Hematopoietic multipotent progenitor cell (in vitro differentiated cells): Measurements from ENCODE around the gene GRM5. TPM values are rescaled to one million over a fixed set of nuclear protein-coding genes. Genes with fewer than 3 reads are reported as not detected.
"Not testable (repeated sequence)": the region's sequence is repeated elsewhere in the genome, so short reads cannot be mapped to it uniquely, and the experiment has no call there.

ENCODE experiments used
- DNase-seq, 3 donors: peaks; one replicate each; pipeline ENCODE4 v3.0.0-alpha.2; 2011 to 2015; ENCODE audit warnings: low read depth in 2 of 3, low spot score in 2 of 3
- total RNA-seq: library from RNA; depleted of rRNA; stranded (reverse); fragments of >200 nt; gene quantifications from one replicate; pipeline ENCODE4 v1.2.3, GENCODE V29; 2012

GRM5 gene
- total RNA-seq, 1 donor, result under 0.01 TPM

DNA sequence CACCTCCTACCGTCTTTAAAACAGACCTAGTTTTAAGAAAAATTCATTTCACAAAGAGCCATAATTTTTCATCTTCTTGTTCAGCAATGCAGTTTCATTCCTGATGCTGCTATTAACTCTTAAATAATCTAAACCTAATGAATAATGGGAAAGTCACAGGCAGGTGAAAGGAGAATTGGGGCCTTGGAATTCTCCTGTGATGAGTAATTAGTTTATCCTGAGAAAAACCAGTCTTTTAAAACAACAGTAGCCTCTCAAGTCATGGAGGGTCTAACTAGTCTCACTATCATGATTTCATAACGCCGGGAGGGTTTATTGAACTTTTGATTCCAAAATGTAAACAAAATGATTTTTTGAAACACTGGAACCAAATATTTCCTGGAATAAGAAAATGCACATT, 86.8 kb downstream of the GRM5 start:
- not testable (repeated sequence) for DNase-seq

DNA sequence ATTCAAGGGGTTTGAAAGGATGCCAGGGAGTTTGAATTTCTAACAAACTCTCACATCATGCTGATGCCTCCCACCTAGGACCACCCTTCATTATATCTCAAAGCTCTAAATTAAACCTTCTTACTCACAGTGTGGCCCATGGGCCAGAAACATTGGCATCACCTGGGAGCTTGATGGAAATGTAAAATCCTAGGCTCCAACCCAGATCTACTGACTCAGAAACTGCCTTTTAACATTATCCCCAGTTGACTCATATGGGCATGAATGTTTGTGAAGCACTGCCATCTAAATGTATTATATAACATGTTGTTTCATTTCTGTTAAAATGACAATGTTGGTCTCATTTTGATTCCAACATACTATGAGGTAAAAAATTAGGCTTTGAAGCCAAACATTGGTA, 90.3 kb downstream of the GRM5 start:
- not testable (repeated sequence) for DNase-seq

DNA sequence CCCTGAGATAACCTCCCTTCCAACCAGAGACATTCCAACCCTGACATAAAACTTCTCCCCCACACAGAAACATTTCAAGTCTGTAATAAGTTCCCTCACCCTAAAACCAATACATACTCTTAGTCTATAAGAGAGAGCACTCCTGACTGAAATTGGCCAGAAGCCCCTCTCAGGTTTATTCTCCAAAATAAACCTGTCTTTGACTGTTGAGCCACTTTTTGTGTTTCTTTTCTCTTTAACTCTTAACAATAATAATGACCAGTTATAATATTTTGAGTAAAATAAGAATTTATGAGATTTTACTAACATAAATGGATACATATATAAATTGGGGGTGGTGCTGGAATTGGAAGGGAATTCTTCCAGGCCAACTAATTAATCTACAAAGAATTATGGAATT, 93.6 kb downstream of the GRM5 start:
- no peak for DNase-seq

DNA sequence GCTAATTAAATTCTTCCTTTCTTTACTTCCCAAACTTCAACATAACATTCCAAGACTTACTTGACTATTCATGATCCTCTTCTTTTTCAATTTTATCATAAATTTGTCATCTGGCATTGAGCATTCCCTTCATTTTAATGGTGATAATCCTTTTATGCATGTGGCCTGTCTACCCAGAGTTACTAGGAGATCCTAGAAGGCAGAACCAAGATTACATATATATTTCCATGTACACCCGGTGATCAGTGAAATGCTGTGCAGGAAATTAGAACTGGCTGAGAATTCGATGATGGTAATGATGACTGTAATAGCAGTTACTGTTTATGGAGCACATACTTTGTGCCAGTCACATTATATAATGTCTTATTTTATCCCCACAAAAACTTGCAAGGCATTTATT, 104.2 kb downstream of the GRM5 start:
- DNase-seq, result not testable (repeated sequence)

GRCh38 chr11:88959857-88960256, 105.9 kb downstream of the GRM5 start:
- DNase-seq, result not testable (repeated sequence)

- no peak for DNase-seq
These were observed 114.8 kb downstream of the GRM5 start for GRCh38 chr11:88950975-88951374.

DNA sequence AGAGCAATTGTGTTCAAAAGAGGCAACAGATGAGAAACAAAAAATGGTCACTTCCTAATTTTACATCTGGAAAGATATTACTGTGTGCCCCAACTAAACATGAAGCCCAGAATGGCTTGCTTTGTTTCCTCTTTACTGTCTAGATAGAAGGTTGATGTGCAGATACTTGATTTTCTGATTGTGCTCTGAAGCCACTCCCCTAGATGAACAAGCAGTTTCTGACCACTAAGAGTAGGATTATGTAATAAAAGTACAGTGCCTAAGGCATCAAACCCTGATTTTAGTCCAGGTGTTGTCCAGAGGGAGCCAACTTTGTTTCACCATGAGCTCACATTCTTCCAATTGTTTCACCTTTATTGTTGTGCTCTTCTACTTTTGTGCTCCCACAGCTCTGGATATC, 116.9 kb downstream of the GRM5 start:
- not testable (repeated sequence) for DNase-seq

DNA sequence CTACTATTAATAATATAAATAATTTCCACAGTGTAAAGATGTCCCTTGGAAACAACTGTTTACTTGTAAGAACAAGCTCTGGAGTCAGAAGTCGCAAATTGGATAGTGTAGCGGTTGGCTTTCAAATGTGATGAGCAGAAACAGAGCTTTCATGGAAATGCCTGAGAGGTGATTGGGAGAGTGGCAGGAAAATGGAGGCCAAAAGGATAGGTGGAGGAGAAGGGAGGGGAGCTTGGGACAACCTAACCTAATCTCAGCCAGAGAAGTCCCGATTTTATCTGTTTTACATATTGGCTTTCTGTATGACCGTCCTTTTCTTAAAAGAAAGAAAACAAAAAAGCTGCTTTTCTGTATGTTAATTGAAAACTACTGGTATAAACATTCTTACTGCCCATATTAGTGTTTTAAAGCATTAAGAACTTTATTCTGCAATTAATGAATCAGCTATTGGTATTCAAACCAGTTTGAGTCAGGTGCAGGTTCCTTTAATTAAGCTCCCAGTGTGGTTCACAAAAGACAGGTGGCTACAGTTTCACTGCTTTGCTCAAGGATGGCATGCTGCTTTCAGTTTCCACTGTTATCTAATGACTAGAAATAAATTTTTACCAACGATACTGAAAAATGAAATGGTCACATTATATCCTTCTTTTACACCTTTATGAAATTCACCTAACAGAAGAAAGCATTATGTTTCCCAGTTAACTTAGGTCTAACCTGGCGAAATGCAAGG, 117.8 kb downstream of the GRM5 start:
- not testable (repeated sequence) for DNase-seq

- not testable (repeated sequence) for DNase-seq
These were observed 136.1 kb downstream of the GRM5 start for GRCh38 chr11:88929665-88930064.

GRCh38 chr11:88917065-88917464, 148.7 kb downstream of the GRM5 start:
- not testable (repeated sequence) for DNase-seq

GRCh38 chr11:88909500-88909899, 156.3 kb downstream of the GRM5 start:
- no peak for DNase-seq

DNA sequence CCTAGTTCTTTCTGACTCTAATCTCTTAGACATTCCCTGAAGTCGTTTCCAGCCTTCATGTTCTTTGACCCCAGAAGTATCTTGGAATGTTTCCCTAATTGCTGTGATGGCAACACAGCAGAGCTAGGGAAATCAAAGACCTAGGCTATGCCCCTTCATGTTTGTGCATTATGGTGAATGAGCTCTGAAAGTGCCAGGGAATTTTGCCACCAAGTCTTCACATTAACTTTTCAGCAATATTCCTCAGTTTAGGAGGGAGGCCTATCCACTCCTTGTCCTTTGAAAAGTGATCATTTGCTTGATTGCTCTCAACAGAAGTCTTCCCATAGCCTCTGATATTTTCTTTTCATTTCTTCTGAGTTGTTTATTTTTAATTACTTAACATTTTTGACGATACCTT, 164.3 kb downstream of the GRM5 start:
- DNase-seq, result not testable (repeated sequence)

DNA sequence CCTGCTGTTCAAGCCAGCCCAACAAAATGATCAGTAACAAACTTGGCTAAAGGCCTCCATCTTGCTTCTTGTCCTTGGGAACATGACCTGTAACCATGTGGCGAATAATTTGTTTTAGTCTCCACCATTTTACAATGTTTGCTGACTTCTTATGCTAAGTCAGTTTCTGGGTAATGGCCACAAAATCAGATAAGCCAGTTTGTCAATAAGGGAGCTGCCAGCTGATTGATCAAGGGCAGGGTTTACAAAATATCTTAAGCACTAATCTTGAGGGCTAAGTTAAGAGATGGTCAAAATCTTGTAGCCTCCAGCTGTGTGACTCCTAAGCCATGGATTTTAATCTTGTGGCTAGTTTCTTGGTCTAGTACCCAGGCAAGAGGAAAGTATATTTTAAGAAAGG, 176.9 kb downstream of the GRM5 start:
- not testable (repeated sequence) for DNase-seq

- DNase-seq, result no peak
These were observed 179.0 kb downstream of the GRM5 start for GRCh38 chr11:88886796-88887195.

DNA sequence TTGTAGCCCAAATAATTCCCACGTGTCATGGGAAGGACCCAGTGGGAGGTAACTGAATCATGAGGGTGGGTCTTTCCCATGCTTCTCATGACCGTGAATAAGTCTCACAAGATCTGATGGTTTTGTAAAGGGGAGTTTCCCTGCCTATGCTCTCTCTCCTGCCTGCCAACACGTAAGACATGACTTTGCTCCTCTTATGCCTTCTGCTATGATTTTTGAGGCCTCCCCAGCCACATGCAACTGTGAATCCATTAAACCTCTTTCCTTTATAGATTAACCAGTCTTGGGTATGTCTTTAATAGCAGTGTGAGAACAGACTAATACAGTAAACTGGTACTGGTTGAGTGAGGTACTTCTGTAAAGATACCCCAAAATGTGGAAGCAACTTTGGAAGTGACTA, 183.0 kb downstream of the GRM5 start:
- DNase-seq, result not testable (repeated sequence)

DNA sequence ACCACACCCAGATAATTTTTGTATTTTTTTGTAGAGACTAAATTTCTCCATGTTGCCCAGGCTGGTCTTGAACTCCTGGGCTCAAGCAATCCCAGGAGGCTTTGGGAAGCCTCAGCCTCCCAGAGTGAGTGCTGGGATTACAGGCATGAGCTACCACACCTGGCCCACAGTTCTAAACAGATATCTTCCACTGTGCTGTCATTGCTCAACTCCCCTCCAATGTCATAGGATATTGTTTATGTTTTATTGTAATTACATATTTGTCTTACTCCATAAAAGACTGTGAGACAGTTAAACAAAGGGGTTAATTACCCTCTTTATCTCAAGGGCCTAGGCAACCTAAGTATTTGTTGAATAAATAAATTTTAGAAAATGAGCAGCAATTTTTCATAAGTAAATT, 204.2 kb downstream of the GRM5 start:
- DNase-seq, result no peak

- not testable (repeated sequence) for DNase-seq
These were observed 205.4 kb downstream of the GRM5 start for GRCh38 chr11:88860431-88860830.

- not testable (repeated sequence) for DNase-seq
These were observed 211.8 kb downstream of the GRM5 start for GRCh38 chr11:88853963-88854362.

GRCh38 chr11:88851547-88851946, 214.2 kb downstream of the GRM5 start:
- not testable (repeated sequence) for DNase-seq

DNA sequence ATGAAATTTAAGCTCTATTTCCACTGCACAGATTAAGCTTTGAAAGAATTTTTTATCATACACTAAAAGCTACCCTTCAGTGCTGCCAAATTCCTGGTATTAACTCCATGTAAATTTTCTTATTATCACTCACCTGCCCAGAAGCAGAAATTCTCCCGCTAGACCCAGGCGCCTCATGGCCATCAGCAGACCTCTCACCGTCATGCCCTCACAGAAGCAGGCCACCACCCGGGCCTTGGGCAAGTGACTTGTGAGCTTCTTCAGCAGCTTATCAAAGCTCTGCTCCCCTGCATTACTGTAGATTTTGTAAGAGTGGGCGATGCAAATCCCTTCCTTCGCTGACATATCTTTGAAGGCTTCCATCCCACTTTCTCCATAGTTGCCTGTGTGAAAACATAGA, 216.0 kb downstream of the GRM5 start:
- DNase-seq, result not testable (repeated sequence)

- no peak for DNase-seq
These were observed 216.4 kb downstream of the GRM5 start for GRCh38 chr11:88849368-88849767.

- not testable (repeated sequence) for DNase-seq
These were observed 219.5 kb downstream of the GRM5 start for GRCh38 chr11:88846266-88846665.

DNA sequence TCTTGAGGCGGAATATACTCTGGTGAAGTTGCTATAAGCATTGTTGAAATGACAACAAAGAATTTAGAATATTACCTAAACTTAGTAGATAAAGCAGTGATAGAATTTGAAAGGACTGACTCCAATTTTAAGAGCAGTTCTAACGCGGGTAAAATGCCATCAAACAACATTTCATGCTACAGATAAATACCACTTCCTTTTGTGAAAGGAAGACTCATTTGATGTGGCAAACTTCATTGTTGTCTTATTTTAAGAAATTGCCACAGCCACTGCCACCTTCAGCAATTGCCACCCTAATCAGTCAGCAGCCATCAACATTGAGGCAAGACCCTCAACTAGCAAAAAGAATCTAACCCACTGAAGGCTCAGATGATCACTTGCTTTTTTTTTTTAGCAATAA, 220.8 kb downstream of the GRM5 start:
- not testable (repeated sequence) for DNase-seq
